Spleen (tissue), 11 donors: ENCODE measurements around the gene PKMYT1. TPM values are rescaled to one million over a fixed set of nuclear protein-coding genes. Genes with fewer than 3 reads are reported as not detected.

ENCODE experiments used
- DNase-seq: peaks from one replicate; pipeline ENCODE4 v3.0.0-alpha.2; 2020
- H3K27ac ChIP-seq, 8 donors: fragments of 200-600 bp; sonication (generic) in 7 of 8; 1 replicate in 4 of 8; 2 replicates in 4 of 8; pipeline versions ENCODE4 v1.5.0 to v1.8.0; 2016 to 2021; ENCODE audit warnings: inconsistent platforms in 4 of 8, mild to moderate bottlenecking in 4 of 8, moderate library complexity in 1 of 8
- H3K27me3 ChIP-seq, 7 donors: fragments of 200-600 bp; sonication (generic) in 6 of 7; replicated peaks in 1 of 7; 1 replicate in 4 of 7; 2 replicates in 3 of 7; pipeline versions ENCODE4 v1.5.0 to v1.8.0; 2016 to 2021; ENCODE audit warnings: inconsistent platforms in 3 of 7, mild to moderate bottlenecking in 1 of 7
- H3K36me3 ChIP-seq, 6 donors: fragments of 200-600 bp; sonication (generic) in 5 of 6; 1 replicate in 4 of 6; 2 replicates in 2 of 6; pipeline versions ENCODE4 v1.5.0 to v1.8.0; 2016 to 2021; ENCODE audit warnings: inconsistent platforms in 2 of 6
- H3K4me1 ChIP-seq, 6 donors: fragments of 200-600 bp; sonication (generic) in 5 of 6; 1 replicate in 3 of 6; 2 replicates in 3 of 6; pipeline versions ENCODE4 v1.5.0 to v1.8.0; 2016 to 2021; ENCODE audit warnings: inconsistent platforms in 3 of 6
- H3K4me3 ChIP-seq, 8 donors: fragments of 200-600 bp; sonication (generic) in 7 of 8; 1 replicate in 4 of 8; 2 replicates in 4 of 8; pipeline versions ENCODE4 v1.5.0 to v1.8.0; 2016 to 2021; ENCODE audit warnings: inconsistent platforms in 4 of 8, mild to moderate bottlenecking in 4 of 8, moderate library complexity in 2 of 8
- H3K9me3 ChIP-seq, 8 donors: fragments of 200-600 bp; sonication (generic) in 7 of 8; 1 replicate in 4 of 8; 2 replicates in 4 of 8; pipeline versions ENCODE4 v1.5.0 to v1.8.0; 2016 to 2021; ENCODE audit warnings: inconsistent platforms in 4 of 8
- POLR2A ChIP-seq, 3 donors: fragments of 450-650 bp; IDR thresholded peaks; one replicate each; pipeline ENCODE4 v1.5.1; 2017; ENCODE audit warnings: antibody characterized with exemption in 3 of 3, mild to moderate bottlenecking in 1 of 3
- POLR2AphosphoS5 ChIP-seq, 3 donors: sonication (generic); formaldehyde crosslinking; IDR thresholded peaks; one replicate each; pipeline ENCODE4 v1.5.1; 2017; ENCODE audit warnings: antibody characterized with exemption in 3 of 3
- WGBS, 5 donors: extraction: QIAGEN DNeasy Blood & Tissue Kit in 3 of 5; methylation state at CpG; one replicate each; pipeline versions ENCODE4 v1.1.5 to v1.1.7; 2013 to 2018; 5-methylcytosine and 5-hydroxymethylcytosine counted together
- intact Hi-C: fragments of 100-400 bp; cut with DNase I; formaldehyde crosslinking; loops from one replicate; pipeline ENCODE4 v1.15.0; 2023; ENCODE audit warnings: low total_unique reads
- polyA plus RNA-seq, 3 donors: library from polyadenylated mRNA; stranded (reverse); fragments of 200-250 nt; gene quantifications; one replicate each; pipeline ENCODE4 v1.2.1, GENCODE V29; 2013
- total RNA-seq, 7 donors: library from RNA; depleted of rRNA in 3 of 7; stranded (reverse); fragments of >200 nt in 3 of 7; fragmentation: NEBNext Ultra II Directional in 4 of 7; extraction: Animal tissue kit (Norgen Biotek cat#: 25700) in 4 of 7; gene quantifications; one replicate each; pipeline versions ENCODE4 v1.1.0 to v1.2.1, GENCODE V29; 2016 to 2021
- TF ChIP-seq, protein P1 (sequence below), 11 experiments: fragments of 200-600 bp in 7 of 11; fragments of 450-650 bp in 4 of 11; sonication (generic) in 4 of 11; IDR thresholded peaks in 8 of 11; conservative IDR thresholded peaks in 3 of 11; 1 replicate in 7 of 11; 2 replicates in 4 of 11; pipeline versions ENCODE4 v1.4.0 to v1.8.0; 2016 to 2021; ENCODE audit warnings: antibody characterized with exemption in 11 of 11, inconsistent platforms in 4 of 11, mild to moderate bottlenecking in 1 of 11
- donor health status: healthy with polysubstance abuse.
- donor health status: DM: no; HTN: no; CAD: no; lungs with moderate emphysema.
- donor health status: DM: no; HTN: no; CAD: no.
- donor health status: Bipolar disorder and iron deficiency.
- donor health status: healthy.
- donor health status: DM: no; HTN: no; CAD: no.
- donor health status: DM: yes; HTN: yes; CAD: no.

The PKMYT1 gene
- total and polyA plus RNA-seq, 10 donors, result 3.3 to 11.3 (median 6.2) TPM

DNA sequence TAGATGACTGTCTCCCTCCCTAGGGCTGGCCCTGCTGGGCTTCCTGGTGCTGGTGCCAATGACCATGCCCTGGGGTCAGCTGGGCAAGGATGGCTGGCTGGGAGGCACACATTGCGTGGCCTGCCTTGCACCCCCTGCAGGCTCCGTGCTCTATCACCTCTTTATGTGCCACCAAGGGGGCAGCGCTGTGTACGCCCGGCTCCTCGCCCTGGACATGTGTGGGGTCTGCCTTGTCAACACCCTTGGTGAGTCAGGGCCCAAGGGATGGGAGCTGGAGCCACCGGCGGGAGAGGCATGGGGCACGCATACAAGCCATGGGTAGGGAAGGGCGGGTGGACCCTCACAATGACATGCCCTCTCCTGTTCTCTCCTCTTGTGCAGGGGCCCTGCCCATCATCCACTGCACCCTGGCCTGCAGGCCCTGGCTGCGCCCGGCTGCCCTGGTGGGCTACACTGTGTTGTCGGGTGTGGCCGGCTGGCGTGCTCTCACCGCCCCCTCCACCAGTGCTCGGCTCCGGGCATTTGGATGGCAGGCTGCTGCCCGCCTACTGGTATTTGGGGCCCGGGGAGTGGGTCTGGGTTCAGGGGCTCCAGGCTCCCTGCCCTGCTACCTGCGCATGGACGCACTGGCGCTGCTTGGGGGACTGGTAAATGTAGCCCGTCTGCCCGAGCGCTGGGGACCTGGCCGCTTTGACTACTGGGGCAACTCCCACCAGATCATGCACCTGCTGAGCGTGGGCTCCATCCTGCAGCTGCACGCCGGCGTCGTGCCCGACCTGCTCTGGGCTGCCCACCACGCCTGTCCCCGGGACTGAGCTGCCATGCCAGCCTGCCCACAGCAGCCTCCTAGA is 8.9 kb downstream of the PKMYT1 start:
- H3K27ac ChIP-seq, result no peak overlapping the region
- intact Hi-C loops, result no loop called here
- H3K27me3 ChIP-seq, result peaks cover 9 to 41% (median 23%) of the 10 kb centered on the region in 7 donors
- DNase-seq, result no peak
- H3K4me1 ChIP-seq, result peaks cover 12 to 53% (median 44%) of the 10 kb centered on the region in 6 donors
- no peaks in the 10 kb centered on the region for H3K9me3 ChIP-seq
- TF ChIP-seq POLR2A (IDR thresholded peaks at IDR 0.05) (no peak), POLR2AphosphoS5 (IDR thresholded peaks at IDR 0.05) (no peak)
- TF ChIP-seq, protein P1, sequence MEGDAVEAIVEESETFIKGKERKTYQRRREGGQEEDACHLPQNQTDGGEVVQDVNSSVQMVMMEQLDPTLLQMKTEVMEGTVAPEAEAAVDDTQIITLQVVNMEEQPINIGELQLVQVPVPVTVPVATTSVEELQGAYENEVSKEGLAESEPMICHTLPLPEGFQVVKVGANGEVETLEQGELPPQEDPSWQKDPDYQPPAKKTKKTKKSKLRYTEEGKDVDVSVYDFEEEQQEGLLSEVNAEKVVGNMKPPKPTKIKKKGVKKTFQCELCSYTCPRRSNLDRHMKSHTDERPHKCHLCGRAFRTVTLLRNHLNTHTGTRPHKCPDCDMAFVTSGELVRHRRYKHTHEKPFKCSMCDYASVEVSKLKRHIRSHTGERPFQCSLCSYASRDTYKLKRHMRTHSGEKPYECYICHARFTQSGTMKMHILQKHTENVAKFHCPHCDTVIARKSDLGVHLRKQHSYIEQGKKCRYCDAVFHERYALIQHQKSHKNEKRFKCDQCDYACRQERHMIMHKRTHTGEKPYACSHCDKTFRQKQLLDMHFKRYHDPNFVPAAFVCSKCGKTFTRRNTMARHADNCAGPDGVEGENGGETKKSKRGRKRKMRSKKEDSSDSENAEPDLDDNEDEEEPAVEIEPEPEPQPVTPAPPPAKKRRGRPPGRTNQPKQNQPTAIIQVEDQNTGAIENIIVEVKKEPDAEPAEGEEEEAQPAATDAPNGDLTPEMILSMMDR (IDR thresholded peaks at IDR 0.05 in 8 of 11, conservative IDR thresholded peaks at IDR 0.05 in 3 of 11), result no peak
- no peak overlapping the region for H3K4me3 ChIP-seq
- peaks cover 0 to 51% (median 0%) of the 10 kb centered on the region in 6 donors for H3K36me3 ChIP-seq
- 80 to 91% (median 88%) methylated on average over 15 to 35 of the region's 35 CpGs for WGBS, 5 donors

DNA sequence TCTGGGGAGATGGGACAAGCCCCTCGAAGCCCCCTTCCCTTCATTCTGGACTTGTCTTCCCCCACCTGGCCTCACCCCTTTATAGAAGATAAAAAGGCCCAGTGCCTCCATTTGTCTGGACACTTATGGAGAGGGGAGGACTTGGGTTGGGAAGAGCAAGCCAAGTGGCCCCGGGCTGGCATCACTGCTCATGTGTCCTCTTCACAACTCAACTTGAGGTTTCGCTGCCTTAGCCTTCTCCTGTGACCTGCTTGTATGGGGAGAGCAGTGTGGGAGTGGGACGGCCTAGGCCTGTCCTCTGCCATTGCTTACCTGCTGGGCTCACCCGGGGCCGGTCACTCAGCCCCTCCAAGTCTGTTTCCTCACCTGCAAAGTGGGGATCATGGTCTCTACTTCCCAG is 9.7 kb downstream of the PKMYT1 start:
- peaks cover 12 to 61% (median 52%) of the 10 kb centered on the region in 6 donors for H3K4me1 ChIP-seq
- no peaks in the 10 kb centered on the region for H3K9me3 ChIP-seq
- H3K27me3 ChIP-seq, result peaks cover 12 to 49% (median 31%) of the 10 kb centered on the region in 7 donors
- intact Hi-C loops, result no loop called here
- H3K27ac ChIP-seq, result peak overlapping the region in 2 of 8 donors; percentile 75 to 79
- no peak for TF ChIP-seq POLR2AphosphoS5 (IDR thresholded peaks at IDR 0.05)
- TF ChIP-seq POLR2A (IDR thresholded peaks at IDR 0.05), result no peak
- TF ChIP-seq, protein P1 (IDR thresholded peaks at IDR 0.05 in 8 of 11, conservative IDR thresholded peaks at IDR 0.05 in 3 of 11), result no peak
- H3K4me3 ChIP-seq, result peak overlapping the region in 5 of 8 donors; percentile 74 to 95 (median 85)
- peaks cover 0 to 43% (median 0%) of the 10 kb centered on the region in 6 donors for H3K36me3 ChIP-seq
- WGBS, 5 donors, result 81 to 90% (median 83%) methylated on average over 3 to 6 of the region's 6 CpGs
- DNase-seq, result no peak

DNA sequence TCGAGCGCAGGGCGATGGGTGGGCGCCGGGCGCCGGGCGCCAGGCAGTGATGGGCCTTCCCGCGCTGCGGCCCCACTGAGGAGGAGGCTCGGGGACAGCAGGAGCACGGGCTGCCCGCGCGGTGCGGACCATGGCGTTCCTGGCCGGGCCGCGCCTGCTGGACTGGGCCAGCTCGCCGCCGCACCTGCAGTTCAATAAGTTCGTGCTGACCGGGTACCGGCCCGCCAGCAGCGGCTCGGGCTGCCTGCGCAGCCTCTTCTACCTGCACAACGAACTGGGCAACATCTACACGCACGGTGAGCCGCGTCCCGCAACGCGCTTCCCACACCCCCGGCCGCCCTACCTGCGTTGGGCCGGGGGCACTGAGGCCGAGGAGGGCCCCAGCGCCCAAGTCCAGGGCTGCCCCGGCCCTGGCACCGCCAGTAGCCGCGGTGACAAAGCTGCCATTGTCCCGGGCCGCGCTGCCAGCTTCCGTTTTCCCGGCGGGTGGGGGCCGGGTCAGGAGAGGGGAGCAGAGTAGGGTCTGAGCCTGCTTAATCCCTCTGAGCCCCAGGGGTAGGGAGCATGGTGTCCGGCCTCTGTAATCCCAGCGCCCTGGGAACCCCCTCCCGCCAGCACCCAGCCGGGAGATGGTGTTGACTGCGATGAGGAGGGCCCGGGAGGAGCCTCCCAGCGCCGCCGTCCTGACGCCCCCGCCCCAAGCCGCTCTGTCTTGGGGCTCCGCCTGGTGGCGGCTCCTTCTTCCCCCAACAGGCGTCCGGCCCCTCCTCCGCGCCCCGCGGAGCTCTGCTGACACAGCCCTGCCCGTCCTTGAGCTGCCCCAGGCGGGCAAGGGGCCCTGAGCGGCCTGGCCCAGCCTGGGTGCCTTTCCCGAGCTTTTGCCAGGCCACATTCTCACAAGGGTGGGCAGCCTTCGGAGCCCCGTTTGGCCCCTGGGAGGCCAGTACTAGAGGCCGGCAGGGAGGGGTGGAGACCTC is 10.4 kb downstream of the PKMYT1 start:
- TF ChIP-seq, protein P1 (IDR thresholded peaks at IDR 0.05 in 8 of 11, conservative IDR thresholded peaks at IDR 0.05 in 3 of 11), result peak in 8 of 11 experiments; percentile 18 to 67 (median 56)
- TF ChIP-seq POLR2A (IDR thresholded peaks at IDR 0.05) (no peak), POLR2AphosphoS5 (IDR thresholded peaks at IDR 0.05) (peak in 2 of 3 donors; percentile 39 to 68)
- DNase-seq, result peak; percentile 92
- Histone ChIP-seq H3K27ac (peak overlapping the region in 4 of 8 donors; percentile 56 to 79 (median 74)), H3K4me3 (peak overlapping the region; percentile 53 to 95 (median 81)), H3K36me3 (peaks cover 0 to 35% (median 0%) of the 10 kb centered on the region in 6 donors), H3K4me1 (peaks cover 17 to 68% (median 59%) of the 10 kb centered on the region in 6 donors), H3K27me3 (peaks cover 12 to 56% (median 38%) of the 10 kb centered on the region in 7 donors), H3K9me3 (no peaks in the 10 kb centered on the region)
- intact Hi-C loops, result no loop called here
- WGBS, 5 donors, result 1 to 6% (median 2%) methylated on average over 8 to 83 of the region's 83 CpGs
